Eye (tissue), 1 donor: ENCODE data around the gene CHN1.

ENCODE experiments used
- DNase-seq: peaks from one replicate; pipeline ENCODE4 v3.0.0-alpha.2; 2015

The CHN1 gene

DNA sequence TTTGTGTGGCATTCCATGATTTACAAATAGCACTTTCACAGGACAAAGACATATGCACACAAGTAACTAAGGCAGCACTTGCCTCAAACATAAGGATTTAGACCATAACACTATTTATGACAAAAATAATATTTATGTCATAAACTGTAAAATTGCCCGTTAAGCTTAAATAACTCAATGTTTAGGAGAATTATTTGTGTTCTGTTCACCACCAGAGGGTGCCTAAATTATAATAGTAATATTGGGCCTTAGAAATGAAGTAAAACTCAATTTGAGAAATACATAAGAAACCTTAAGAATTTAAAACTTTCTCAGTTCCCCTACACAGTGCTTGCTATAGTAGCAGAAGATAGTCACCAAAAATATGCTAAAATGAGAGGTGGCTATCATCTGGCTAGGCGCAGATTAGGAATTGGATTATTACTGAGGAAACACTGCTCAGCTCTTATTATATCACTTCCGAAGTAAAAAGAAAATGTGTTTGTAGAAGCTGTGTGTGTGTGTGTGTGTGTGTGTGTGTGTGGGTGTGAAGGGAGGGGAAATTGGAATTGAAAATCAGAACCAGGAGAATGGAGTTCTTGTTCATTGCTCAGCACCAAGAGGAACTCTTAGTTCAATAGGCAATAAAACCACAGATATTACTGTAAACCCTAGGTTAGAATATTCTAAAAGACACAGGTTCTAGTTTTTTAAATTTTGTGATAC lies 4.9 kb upstream of the CHN1 start:
- DNase-seq: no peak

DNA sequence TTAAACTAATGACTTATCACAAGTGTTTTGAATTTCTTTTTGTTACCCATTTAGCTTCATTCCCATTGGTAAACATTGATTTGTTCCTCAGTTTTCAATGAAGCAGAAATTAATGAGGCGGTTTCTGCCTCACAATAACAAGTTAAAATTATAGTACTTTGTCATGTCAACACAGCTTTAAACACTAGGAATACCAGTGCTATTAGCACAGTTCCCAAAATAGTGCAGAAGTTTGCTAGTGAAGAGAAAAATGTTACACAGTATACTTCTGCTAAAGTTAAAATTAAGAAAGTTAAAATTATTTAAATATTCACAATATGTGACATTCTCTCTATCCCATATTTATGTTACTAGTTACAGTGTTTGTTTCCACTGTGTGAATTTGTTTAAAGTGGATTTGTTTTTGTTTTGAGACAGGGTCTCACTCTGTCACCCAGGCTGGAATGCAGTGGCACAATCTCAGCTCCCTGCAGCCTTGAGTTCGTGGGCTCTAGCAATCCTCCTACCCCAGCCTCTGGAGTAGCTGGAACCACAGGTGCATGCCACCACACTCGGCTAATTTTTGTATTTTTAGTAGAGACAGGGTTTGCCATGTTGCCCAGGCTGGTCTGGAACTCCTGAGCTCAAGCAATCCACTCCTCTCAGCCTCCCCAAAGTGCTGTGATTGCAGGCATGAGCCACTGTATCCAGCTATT lies 3.8 kb upstream of the CHN1 start:
- DNase-seq: no peak

DNA sequence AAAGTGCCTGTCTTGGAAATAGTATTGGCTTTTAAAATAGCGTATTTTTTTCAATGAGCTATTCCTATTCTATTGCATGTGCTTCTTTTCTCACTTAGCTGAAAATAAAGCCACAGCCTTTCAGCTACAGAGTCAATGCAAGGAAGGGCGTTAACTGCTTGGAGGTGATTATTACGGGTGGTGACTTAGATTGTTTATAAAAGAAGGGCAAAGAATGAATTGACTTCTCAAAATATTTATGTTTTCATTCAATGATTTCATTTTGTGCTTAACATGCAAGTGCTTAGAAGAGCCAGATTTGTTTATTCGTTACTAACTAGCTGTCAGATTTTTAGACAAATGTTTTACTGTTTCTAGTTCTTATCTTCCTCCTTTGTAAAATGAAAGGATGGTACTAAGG lies 2.8 kb upstream of the CHN1 start:
- DNase-seq: no peak

DNA sequence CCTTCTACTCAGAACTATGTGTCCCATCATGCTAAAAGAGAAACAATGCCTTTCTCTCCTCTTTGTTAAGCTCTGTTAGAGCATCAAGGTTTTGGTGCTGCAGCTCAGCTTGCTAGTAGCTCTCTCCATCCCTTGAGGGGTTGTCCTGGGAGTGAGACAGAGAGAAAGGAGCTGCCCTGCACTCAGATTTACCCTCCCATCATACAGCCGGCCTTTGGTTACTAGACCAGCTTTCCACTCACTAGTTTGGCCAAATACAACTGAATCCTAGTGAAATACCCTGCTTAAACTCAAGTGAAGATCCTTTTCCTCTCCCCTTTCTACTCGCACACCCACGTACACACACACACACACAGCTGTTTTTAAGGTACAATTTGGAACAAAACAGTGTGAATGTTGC lies 2.3 kb upstream of the CHN1 start:
- DNase-seq: no peak

DNA sequence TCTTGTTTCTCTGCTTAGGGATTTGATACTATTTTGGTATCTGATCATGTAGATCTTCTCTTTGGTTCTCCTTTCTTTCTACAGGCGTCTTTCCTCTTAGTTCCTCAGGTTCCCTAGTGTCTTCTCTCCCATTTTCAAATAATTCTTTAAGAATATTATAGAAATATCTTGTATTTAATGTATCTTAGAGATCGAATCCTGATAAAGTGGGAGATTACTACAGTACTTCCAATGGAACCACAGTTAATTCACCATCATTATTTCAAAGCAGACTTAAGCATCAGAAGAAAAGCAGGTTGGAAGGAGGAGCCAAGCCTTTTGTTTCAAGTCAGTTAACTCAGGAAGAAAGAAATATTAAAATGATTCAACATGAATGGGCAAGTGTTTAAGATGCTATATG lies 1.1 kb upstream of the CHN1 start:
- DNase-seq: no peak

DNA sequence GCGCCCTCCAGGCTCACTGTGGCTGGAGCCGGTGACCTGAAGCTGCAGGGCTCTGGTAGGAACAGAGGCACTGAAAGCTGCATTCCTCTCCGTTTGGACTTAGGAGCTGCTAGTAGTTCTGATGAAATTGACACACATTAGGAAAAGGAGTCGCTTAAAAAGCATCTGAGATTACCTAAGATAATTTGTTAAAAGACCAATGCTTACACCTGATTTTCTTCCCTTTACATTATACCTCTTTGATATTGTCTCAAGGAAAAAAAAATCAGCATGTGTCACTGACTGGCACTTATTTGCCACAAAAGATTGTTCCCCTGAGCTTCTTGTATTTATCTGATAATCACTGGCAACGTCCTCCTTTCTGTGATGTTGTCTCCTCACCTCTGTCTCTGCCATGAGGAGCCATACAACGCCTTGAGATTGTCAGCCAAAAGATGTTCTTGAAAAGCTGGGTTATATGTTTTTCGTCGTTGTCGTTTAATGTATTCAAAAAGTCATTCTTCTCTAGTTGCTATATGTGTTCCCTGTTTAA lies 618 bp upstream of the CHN1 start:
- no peak for DNase-seq

DNA sequence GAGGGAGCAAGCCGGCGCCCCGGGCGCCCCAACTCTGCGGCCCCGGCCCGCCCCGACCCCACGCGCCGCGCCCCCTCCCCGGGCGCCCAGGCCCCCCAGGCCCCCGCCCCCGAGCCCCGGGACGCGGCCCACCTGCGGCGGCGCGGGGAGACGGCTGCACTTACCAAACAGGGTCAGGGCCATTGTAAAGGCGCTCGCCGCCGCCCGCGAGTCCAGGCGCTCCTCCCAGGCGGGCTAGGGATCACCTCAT lies 526 bp downstream of the CHN1 start:
- no peak for DNase-seq

DNA sequence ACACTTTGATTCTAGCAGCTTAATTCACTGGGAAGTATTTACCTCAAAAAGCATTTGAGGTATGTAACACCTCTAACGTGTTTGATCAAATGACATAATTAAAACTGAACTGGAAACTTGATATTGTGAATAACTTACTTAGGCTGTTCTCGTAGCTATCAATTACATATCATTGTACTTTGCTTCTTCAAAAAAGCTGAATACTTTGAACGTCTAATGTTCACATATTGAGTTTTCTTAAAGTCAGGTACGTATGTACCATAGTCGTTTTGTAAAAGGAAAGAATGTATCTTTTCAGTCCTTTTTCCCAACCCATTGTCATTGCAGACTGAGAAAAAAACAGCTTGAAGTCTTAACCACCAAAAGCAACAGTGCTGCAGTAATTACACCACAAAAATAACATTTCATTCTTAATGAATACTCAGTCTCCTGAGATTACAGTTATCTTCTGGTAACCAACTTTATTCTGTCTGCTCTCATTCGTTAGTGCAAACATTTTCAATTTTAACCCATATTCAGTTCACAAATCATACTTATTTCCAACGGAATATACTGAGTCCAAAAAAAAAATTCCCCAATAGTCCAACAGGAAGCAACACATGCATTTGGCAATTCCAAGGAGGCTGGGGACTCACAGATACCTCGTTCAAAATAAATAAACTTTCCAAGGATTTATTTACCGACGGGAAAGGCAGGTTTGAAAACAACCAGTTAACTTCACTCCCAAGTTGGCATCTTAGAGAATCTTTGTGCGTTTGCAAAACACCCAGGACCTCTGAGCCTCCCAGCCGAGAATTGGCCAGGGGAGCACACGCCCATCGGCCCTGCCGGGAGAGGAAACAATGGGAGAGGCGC lies 1.1 kb downstream of the CHN1 start:
- DNase-seq: peak; percentile 82

DNA sequence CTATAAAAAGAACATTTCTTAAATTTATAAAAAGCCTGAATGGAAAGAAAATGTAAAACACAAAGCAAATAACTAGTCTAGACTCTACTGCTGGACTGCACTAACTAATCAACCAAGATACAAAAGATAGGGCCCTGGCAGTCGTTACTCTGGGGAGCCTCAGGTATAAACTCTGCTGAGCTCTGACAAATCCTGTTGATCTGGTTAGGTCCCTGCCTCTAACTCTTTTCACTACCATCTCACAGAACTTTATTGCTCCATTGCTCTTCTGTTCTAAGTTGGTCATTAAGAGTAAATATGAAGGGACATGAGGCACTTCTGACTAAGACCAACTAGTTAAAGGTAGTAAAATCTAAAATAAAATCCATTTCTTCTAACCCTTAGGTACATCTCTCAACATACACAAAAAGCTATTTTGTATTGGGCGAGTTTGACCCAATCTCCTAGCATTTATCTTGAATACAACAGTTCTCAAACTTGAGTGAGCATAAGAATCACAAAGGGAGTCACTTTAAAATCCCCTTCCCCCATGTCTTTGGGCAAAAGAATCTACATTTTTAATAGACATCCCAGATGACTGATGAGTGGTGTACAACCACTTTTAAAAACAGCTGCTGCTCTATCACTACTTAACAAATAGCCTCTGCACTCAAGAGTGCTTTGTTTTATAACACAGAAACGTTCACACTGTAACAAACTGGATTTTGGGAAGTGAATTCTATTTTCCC lies 2.5 kb downstream of the CHN1 start:
- DNase-seq: no peak

DNA sequence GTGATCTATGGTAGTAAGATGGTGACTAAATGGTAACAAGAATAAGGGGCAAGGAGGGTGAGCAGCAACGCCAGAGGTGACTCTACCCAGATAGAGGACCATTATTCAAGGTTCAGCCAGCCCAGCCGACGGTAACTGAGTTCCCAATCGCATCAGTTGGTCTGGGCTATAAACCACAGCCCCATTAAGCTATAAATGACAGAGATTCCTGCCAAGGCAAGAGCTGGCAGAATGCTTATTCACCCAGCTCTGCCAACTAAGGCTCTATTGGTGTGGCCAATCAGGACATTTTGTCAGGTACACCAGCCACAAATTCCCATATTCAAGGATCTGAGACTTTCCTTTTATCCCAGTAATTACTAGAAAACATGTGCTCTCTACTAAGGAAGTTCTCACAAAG lies 3.6 kb downstream of the CHN1 start:
- no peak for DNase-seq

DNA sequence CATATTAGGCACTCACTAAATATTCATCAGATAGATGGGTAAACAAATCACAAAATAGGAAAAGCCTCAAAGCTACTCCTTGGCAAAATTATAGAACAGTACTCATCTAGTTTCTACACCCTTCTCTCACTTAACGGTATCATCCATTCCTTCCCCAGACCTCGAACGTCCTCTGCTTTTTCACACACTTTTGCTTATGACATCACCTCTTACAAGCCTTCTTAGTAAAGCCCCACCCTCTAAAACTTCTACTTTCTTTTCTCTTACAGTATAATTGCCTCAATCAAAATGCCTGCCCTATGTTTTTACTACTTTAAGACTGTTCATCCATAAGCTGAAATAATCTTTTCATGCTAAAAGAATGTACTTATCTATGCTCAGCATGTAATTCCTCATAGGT lies 8.1 kb downstream of the CHN1 start:
- no peak for DNase-seq

DNA sequence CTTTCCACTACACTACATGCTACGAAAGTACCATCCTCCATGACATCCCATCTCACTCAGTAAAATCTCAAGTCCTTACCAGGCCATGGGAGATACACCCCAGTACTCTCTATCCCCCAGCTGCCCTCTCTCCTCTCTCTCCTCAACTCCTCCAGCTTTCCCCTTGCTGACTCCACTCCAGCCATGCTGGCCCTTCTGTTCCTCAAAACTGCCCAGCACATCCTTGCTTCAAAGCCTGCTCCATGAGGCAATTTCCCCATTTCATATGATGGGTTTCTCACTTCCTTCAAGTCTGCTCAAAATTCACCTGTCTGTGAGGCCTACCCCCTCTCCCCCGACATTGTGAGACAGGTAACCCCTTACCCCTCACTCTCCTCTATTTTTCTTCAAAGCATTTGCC lies 8.6 kb downstream of the CHN1 start:
- no peak for DNase-seq

DNA sequence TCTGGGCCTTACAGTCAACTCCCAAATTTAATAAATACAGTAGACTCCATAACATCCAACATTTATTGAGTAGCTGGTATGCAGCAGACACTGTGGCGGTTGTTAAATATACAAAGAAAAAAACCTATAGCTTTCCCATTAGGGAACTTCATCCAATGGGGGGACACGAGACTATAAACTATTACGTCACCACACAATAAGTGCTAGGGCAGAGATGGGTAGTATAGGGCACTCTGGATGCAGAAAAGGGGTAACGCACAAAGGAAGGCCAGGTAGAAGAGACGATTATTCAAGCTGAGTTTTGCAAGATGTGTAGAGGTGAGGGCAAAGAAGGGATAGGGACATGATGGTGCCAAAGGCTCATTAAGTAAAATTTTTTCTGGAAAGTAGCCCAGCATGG lies 10.8 kb downstream of the CHN1 start:
- DNase-seq: no peak

DNA sequence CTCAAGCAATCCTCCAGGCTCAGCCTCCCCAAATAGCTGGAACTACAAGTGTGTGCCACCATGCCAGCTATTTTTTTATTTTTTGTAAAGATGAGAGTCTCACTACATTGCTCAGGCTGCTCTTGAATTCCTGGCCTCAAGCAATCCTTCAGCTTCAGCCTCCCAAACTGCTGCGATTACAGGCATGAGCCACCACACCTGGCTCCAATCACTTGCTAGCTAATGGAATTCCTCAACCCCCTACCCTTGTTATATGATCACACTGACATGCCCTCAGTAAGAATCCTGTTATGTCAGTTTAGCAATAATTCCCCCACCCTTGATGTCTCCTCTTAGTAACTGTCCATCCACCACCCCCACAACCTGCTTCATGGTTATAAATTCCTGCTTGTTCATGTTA lies 12.3 kb downstream of the CHN1 start:
- no peak for DNase-seq

DNA sequence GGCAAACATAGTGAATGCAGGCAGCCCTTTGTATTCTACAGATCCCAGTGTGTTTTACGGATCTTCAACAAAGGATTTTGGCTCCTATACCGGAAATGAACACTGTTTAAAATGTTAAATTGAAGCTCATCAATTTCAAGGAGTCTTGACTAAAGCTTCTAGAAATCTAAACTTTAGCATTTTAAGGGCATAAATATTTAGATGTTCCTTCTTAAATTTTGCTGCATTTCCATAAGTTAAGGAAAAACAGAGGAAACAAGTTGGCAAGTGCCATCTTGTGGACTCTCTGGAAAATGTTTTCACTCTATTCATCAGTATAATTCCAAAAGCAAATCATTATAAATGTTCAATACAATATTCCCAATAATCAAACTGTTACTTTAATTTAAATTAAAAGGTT lies 19.6 kb downstream of the CHN1 start:
- DNase-seq: no peak

DNA sequence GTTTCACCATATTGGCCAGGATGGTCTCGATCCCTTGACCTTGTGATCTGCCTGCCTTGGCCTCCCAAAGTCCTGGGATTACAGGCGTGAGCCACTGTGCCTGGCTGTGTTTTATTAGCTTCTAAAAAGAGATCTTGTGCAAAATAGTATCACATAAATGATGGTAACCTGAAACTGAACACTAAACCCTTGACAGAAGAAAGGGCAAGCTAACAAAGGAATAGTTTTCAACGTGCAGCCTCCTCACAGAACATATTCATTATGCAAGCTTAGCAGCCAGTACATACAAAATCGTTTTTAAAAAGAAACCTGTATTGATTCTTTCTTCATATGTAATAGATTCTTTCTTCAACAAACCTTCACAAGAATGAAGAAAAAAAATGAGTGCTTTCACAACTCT lies 20.6 kb downstream of the CHN1 start:
- no peak for DNase-seq

DNA sequence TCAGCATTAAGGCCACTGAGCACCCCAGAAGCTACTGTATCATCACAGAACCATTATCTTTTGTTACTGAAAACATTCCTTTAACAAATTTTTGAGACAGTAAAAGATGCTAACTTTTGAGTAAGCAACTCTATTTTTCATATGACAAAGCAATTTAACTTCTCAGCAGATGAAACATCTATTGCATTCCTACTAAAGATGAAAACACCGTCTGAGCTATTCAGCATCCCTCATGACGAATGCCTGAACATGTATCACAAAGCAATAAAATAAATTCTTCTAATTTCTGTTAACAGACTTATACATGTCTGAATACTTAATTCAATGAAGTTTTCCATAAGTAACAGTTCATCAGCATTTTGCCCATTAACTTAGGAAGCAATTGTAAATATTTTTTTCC lies 23.9 kb downstream of the CHN1 start:
- no peak for DNase-seq

DNA sequence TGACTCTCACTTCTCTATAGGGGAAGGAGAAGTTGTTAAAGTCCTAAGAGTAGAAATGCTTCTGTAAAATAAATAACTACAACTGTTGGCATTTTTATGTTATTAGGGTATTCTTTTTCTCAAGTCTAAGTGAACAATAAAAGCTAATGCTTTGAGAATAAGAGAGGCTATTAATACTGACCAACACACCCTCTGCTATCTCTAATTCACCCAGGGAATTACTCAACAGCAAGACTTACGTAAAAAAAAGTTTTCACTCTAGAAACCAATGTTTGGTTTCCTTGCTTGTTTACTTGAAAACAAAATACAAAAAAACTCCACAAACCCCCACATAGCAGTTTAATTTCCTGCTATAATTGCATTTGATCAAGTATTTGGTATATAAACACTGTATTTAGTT lies 25.2 kb downstream of the CHN1 start:
- no peak for DNase-seq

DNA sequence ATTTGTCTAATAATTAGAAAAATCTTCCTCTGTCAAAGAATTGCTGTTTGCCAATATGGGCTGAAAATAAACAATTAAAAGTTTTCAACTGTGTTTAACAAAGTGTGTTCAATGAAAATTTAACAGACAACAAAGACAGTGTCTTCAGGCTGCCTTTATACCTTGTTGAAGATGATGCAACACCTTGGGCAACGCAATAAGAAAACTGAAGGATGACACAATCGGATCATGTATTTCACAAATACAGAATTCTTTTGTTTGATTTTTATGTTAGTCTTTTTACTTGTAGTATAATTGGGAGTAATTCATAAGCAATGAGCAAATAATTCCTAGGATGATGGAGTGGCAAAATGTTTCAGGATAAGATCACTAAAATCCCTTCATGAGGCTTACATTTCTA lies 27.8 kb downstream of the CHN1 start:
- no peak for DNase-seq

DNA sequence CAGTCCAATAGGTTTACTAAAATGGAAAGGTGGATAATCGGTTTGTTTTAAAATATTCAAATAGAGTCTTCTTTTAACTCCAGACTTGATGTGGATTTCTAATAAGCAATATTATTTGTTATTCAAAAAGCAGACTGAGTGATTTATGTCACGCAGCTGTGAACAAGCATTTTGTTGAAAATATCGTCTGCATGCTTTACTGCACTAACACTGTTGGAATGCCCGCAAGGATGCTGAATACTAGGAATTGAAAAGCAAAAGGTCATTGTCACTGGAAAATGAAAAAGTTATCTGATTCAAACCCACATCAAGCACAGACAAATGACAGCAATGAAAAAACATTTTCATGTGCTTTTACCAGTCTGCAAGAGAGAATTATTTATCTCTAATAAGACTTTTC lies 31.1 kb downstream of the CHN1 start:
- DNase-seq: no peak

DNA sequence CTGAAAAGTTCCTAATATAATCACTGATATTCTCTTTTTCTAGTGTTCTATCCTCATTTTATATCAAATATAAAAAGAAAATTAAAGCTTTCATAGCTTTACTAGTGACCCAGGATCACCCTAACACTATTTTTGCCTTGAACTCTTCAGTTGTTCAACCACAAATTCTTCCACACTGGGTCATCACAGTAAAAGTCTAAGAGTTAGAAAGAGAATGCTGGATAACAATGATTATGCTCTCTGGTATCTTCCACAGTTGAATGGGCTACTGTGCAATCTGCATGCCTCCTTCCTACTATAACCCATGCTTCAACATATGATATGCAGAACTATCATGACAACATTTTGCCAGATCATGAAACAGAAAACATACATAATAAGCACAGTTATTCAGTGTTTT lies 32.3 kb downstream of the CHN1 start:
- DNase-seq: no peak

DNA sequence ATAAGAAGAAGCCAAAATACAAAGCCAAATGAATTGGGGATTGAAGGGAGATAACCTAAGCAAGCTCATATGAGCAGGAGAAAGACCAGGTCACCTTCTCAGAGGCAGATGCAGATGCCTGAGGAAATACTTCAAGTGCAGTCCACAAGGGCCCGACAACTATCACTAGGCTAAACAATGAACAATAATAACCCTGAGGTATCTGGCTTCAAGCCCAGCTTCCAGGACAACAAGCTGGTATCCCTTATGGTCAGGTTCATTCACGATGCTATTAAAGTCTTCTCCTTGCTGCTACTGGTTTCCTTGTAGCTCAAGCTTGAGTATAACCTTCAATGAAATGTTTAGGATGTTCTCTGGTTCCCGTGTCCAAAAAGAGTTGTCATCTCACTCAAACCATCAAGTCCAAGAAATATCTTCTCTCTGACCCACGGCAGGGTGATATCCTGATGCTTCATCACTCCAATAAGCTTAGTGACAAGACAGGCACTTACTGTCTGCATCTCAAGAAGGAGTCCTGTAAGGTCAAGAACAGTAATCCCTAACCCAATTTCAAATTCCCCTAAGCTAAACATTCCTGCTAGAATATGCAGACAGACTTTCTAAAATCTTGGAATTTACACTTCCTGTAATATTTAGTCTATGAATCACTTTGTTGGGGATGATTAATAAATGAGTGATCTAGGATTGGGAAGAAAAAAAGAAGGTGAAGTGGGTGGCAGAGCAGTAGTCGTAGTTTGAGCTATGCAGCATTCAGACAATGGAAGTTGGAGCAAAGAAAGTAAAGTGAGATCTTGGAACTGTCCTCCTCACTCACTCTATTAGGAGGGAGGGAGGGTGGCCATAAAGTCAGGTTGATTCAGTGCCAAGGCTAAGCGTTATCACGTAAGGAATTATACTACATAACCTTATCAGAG lies 33.1 kb downstream of the CHN1 start:
- no peak for DNase-seq
